ENCODE measurements around the gene ZBTB7C. TPM values are rescaled to one million over a fixed set of nuclear protein-coding genes. Genes with fewer than 3 reads are reported as not detected.

The ZBTB7C gene
- total RNA-seq, 1 donor from 2014 or later = 13.0 TPM

DNA sequence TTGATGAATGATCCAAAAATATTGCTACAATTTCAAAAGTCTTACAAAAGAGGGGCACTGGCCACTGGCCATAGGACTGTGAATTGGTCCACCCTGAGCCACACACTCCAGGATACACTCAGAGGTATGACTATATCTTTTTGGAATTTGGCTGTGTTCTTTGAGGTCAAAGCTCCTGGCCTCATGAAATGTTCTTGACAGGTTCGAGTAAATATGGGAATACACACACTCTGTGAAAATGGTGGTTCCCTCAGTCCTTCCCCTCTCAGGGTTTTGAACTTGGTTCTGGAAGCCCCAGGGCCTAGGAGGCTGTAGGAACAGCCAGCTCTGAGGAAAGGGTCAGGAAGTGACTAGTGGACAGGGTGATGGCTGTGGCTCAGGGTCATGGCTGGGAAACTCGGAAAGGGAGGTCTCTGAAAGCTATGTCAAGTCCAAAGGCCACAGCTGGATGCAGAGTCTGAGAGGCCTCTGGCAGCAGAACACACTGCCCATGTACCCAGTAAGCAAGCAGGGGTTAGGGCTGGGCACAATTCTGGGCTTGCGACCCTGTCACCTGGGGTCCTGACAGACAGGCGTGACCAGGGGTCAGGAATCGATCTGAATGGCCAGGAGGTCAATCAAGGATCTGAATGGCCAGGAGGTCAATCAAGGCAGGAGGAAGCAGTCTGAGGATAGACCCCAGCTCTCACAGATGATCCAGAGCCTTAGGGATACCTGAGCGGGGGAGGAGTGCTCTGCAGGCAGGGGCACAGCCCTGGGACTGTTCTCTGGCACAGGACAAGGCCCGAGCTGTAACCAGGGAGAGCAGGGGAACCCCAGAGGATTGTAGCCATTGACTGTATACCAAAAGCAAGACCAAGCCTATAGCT, 255.3 kb downstream of the ZBTB7C start:
- no peak overlapping the region for H3K4me3 Mint-ChIP-seq
- H3K27ac Mint-ChIP-seq = peak overlapping the region; percentile 24
- no peaks in the 10 kb centered on the region for H3K36me3 Mint-ChIP-seq
- H3K27me3 Mint-ChIP-seq = no peaks in the 10 kb centered on the region
- TF ChIP-seq, protein P1, sequence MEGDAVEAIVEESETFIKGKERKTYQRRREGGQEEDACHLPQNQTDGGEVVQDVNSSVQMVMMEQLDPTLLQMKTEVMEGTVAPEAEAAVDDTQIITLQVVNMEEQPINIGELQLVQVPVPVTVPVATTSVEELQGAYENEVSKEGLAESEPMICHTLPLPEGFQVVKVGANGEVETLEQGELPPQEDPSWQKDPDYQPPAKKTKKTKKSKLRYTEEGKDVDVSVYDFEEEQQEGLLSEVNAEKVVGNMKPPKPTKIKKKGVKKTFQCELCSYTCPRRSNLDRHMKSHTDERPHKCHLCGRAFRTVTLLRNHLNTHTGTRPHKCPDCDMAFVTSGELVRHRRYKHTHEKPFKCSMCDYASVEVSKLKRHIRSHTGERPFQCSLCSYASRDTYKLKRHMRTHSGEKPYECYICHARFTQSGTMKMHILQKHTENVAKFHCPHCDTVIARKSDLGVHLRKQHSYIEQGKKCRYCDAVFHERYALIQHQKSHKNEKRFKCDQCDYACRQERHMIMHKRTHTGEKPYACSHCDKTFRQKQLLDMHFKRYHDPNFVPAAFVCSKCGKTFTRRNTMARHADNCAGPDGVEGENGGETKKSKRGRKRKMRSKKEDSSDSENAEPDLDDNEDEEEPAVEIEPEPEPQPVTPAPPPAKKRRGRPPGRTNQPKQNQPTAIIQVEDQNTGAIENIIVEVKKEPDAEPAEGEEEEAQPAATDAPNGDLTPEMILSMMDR (conservative IDR thresholded peaks at IDR 0.05) = no peak
- no peak for DNase-seq (ENCODE audit: extremely low spot score, unreplicated experiment)
- H3K4me1 Mint-ChIP-seq (ENCODE audit: unreplicated experiment) = peaks cover 28% of the 10 kb centered on the region
- no peaks in the 10 kb centered on the region for H3K9me3 Mint-ChIP-seq

DNA sequence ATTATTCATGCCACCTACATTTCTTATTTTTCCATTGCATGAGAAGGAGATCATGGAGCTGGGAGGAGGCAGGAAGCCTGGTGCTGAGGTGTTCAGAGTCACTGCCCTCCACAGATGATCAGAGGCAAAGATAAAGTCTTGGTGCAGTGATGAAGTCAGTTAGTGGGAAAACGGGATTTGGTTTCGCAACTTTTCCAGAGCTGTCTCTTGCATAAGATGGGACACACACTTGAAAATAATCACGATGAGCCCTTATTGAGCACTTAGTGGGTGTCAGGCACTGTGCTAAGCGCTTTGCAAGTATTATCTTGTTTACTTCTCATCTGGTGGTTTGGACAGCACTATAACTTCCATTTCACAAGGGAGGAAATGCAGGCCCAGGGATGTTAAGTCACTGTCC, 256.6 kb downstream of the ZBTB7C start:
- no peak overlapping the region for H3K27ac Mint-ChIP-seq
- no peaks in the 10 kb centered on the region for H3K36me3 Mint-ChIP-seq
- DNase-seq (ENCODE audit: extremely low spot score, unreplicated experiment) = no peak
- H3K9me3 Mint-ChIP-seq = no peaks in the 10 kb centered on the region
- H3K4me1 Mint-ChIP-seq (ENCODE audit: unreplicated experiment) = peaks cover 31% of the 10 kb centered on the region
- no peaks in the 10 kb centered on the region for H3K27me3 Mint-ChIP-seq
- H3K4me3 Mint-ChIP-seq = no peak overlapping the region
- TF ChIP-seq, protein P1 (conservative IDR thresholded peaks at IDR 0.05) = no peak

DNA sequence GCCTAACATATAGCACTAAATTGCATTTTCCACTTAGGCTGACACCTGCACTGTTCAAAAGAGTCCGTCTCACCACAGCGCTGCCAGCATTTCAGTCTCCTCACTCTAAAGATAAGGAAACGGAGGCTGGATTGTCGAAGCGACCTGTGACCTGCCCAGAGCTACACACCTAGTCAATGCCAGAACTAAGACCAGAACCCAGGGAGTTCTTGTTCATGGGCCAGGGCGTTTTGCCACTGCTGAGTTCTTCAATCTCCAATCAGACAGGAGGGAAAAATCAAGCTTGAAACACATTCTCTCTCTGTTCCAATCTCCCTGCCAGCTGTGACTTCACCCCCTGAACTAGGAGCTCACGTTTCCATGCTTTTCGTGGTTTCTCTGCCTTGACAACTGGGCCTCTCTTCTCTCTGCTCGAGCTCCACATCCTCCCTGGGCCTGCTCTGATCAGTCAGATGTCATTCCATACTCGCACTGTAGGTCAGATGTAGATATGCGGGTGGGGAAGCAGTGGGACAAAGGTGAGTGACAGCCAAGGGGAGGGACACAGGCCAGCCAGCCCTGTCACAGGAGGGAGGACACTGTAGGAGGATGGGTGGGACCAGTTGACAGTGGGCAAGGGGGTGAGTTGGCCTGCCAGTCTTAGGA, 257.6 kb downstream of the ZBTB7C start:
- H3K27ac Mint-ChIP-seq = peak overlapping the region; percentile 19
- H3K27me3 Mint-ChIP-seq = no peaks in the 10 kb centered on the region
- H3K9me3 Mint-ChIP-seq = no peaks in the 10 kb centered on the region
- no peak for DNase-seq (ENCODE audit: extremely low spot score, unreplicated experiment)
- TF ChIP-seq, protein P1 (conservative IDR thresholded peaks at IDR 0.05) = no peak
- no peak overlapping the region for H3K4me3 Mint-ChIP-seq
- peaks cover 27% of the 10 kb centered on the region for H3K4me1 Mint-ChIP-seq (ENCODE audit: unreplicated experiment)
- no peaks in the 10 kb centered on the region for H3K36me3 Mint-ChIP-seq

DNA sequence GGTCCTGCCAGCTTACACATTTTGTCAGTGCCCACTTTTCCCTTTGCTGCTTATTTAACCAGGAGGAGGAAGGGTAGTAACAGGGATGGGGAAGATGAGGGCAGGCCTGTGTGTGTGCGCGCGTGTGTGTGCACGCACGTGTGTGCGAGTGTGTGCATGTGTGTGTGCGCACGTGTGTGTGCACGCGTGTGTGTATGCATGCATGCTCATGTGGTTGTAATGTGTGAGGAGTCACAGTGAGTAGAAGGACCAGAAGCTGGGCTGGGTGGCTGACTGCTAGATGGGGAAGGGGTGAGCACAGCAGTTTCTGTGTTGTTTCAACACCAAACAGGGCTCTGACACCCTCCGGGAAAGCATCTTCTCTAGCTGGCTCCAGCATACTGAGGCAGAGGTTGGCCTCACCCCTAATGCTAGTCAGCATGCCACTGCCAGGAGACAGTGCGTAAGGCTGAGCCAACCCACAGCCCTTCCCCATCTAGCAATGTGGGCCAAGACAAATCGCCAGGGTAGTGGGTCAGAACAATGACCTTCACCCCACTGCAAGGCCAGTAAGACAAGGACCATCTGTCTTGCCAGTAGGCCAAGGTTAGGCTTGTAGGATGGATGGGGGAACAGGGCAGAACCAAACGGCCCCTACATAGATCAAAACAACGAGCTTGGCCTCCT, 260.0 kb downstream of the ZBTB7C start:
- H3K4me1 Mint-ChIP-seq (ENCODE audit: unreplicated experiment) = peaks cover 20% of the 10 kb centered on the region
- H3K9me3 Mint-ChIP-seq = no peaks in the 10 kb centered on the region
- H3K4me3 Mint-ChIP-seq = no peak overlapping the region
- no peaks in the 10 kb centered on the region for H3K36me3 Mint-ChIP-seq
- no peak overlapping the region for H3K27ac Mint-ChIP-seq
- no peak for DNase-seq (ENCODE audit: extremely low spot score, unreplicated experiment)
- H3K27me3 Mint-ChIP-seq = no peaks in the 10 kb centered on the region
- TF ChIP-seq, protein P1 (conservative IDR thresholded peaks at IDR 0.05) = no peak

DNA sequence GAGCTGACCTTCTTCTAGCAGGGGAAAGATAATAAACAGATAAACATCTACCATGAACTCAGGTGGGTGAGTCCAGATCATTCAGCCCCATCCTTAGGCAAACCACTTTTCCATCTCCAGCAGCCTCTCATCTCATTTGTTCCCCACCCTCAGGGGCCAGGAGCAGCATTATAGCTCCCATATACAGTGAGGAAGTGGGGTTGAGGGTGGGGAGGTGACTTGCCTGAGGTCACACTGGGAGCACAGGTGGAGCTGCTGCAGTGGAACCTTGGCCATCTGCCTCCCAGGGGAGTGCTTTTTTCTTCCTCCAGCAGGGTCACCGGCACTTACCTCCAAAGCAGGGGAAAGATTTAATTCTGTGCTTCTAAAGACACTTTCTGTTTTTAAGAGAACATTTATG, 266.2 kb downstream of the ZBTB7C start:
- Mint-ChIP-seq H3K36me3 (peaks cover 4% of the 10 kb centered on the region), H3K27me3 (peaks cover 31% of the 10 kb centered on the region), H3K4me1 (ENCODE audit: unreplicated experiment) (peaks cover 32% of the 10 kb centered on the region), H3K4me3 (peak overlapping the region; percentile 18), H3K9me3 (no peaks in the 10 kb centered on the region), H3K27ac (peak overlapping the region; percentile 7)
- DNase-seq (ENCODE audit: extremely low spot score, unreplicated experiment) = no peak
- TF ChIP-seq, protein P1 (conservative IDR thresholded peaks at IDR 0.05) = no peak

Measured in type B pancreatic cell (in vitro differentiated cells).